Suprapubic skin (tissue), 4 donors: ENCODE measurements around the gene NACC2. TPM values are rescaled to one million over a fixed set of nuclear protein-coding genes. Genes with fewer than 3 reads are reported as not detected.

Experiments used
- DNase-seq, 2 donors: peaks; one replicate each; pipeline ENCODE4 v3.0.0-alpha.2; 2019; ENCODE audit warnings: low spot score in 2 of 2
- H3K27ac ChIP-seq: fragments of 200-600 bp; sonication (generic); one replicate; pipeline ENCODE4 v1.5.1; 2019
- H3K27me3 ChIP-seq: fragments of 200-600 bp; sonication (generic); one replicate; pipeline ENCODE4 v1.5.1; 2019
- H3K36me3 ChIP-seq: fragments of 200-600 bp; sonication (generic); one replicate; pipeline ENCODE4 v1.5.1; 2019
- H3K4me1 ChIP-seq: fragments of 200-600 bp; sonication (generic); one replicate; pipeline ENCODE4 v1.5.1; 2019
- H3K4me3 ChIP-seq: fragments of 200-600 bp; sonication (generic); one replicate; pipeline ENCODE4 v1.5.1; 2019; ENCODE audit warnings: mild to moderate bottlenecking
- H3K9me3 ChIP-seq: fragments of 200-600 bp; sonication (generic); one replicate; pipeline ENCODE4 v1.5.1; 2019
- EP300 ChIP-seq: sonication (generic); formaldehyde crosslinking; IDR thresholded peaks from one replicate; pipeline ENCODE4 v1.6.1; 2017; ENCODE audit warnings: antibody characterized with exemption
- POLR2A ChIP-seq, 2 donors: fragments of 450-650 bp; IDR thresholded peaks; one replicate each; pipeline ENCODE4 v1.6.1; 2017; ENCODE audit warnings: antibody characterized with exemption in 2 of 2, mild to moderate bottlenecking in 2 of 2, moderate library complexity in 2 of 2
- POLR2AphosphoS5 ChIP-seq, 3 donors: sonication (generic); formaldehyde crosslinking; IDR thresholded peaks; one replicate each; pipeline ENCODE4 v1.6.1; 2017; ENCODE audit warnings: antibody characterized with exemption in 3 of 3
- WGBS: methylation state at CpG from one replicate; pipeline ENCODE4 v1.1.5; 2018; 5-methylcytosine and 5-hydroxymethylcytosine counted together
- total RNA-seq, 4 donors: library from RNA; depleted of rRNA; stranded (reverse); fragments of >200 nt; gene quantifications; one replicate each; pipeline ENCODE4 v1.1.0, GENCODE V29; 2016
- TF ChIP-seq, protein P1 (sequence below), 2 donors: fragments of 200-600 bp in 1 of 2; fragments of 450-650 bp in 1 of 2; sonication (generic) in 1 of 2; IDR thresholded peaks; one replicate each; pipeline ENCODE4 v1.5.1; 2016 to 2019; ENCODE audit warnings: antibody characterized with exemption in 2 of 2, mild to moderate bottlenecking in 1 of 2, moderate library complexity in 1 of 2

Gene NACC2
- total RNA-seq, 4 donors from 2014 or later = 12.1 to 14.9 (median 13.7) TPM

DNA sequence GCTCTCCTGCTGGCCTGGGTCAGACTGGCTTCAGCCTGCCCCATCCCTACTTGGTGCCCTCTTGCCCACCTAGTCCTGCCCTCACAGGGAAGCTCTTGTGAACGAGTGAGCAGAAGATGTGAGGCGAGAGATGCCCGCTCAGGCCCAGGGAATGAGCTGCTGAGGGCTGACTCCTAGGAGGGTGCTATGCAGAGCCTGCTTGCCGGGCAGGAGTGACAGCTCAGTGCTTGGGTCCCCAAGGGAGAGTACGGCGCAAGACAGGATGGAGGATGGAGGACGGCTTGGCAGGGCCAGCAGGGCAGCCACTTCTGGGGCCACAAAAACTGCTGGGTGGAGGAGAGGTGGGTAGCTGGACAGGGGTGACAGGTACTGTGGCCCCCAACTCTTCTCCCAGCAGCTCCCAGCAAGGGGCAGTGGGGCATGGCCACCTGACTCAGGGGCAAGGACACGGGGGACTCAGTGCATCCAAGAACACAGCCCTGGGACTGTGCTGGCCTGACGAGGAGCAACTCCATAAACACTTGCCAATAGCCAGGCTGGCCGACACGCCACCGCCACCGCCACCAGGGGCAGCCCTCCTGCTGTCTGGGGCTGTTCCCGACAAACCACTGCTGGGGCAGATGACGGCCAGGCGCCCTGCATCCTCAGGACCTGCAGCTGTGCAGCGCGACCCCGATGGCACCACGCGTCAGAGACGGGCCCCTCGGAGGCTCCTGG is 78.4 kb downstream of the NACC2 start:
- TF ChIP-seq, protein P1, sequence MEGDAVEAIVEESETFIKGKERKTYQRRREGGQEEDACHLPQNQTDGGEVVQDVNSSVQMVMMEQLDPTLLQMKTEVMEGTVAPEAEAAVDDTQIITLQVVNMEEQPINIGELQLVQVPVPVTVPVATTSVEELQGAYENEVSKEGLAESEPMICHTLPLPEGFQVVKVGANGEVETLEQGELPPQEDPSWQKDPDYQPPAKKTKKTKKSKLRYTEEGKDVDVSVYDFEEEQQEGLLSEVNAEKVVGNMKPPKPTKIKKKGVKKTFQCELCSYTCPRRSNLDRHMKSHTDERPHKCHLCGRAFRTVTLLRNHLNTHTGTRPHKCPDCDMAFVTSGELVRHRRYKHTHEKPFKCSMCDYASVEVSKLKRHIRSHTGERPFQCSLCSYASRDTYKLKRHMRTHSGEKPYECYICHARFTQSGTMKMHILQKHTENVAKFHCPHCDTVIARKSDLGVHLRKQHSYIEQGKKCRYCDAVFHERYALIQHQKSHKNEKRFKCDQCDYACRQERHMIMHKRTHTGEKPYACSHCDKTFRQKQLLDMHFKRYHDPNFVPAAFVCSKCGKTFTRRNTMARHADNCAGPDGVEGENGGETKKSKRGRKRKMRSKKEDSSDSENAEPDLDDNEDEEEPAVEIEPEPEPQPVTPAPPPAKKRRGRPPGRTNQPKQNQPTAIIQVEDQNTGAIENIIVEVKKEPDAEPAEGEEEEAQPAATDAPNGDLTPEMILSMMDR (IDR thresholded peaks at IDR 0.05) = no peak
- TF ChIP-seq POLR2A (IDR thresholded peaks at IDR 0.05) = no peak
- no peak for TF ChIP-seq POLR2AphosphoS5 (IDR thresholded peaks at IDR 0.05)
- no peak for TF ChIP-seq EP300
- Histone ChIP-seq H3K36me3 (peaks cover 22% of the 10 kb centered on the region), H3K4me3 (no peak overlapping the region), H3K4me1 (peaks cover 15% of the 10 kb centered on the region), H3K27me3 (no peaks in the 10 kb centered on the region), H3K9me3 (no peaks in the 10 kb centered on the region), H3K27ac (no peak overlapping the region)
- 93% methylated on average over 17 of the region's 23 CpGs for WGBS
- no peak for DNase-seq

- H3K27ac ChIP-seq = peak overlapping the region; percentile 15
- 90% methylated on average over 25 of the region's 28 CpGs for WGBS
Observed at GRCh38 chr9:136015656-136016571, 79.2 kb downstream of the NACC2 start.

GRCh38 chr9:136014924-136015633 is 80.0 kb downstream of the NACC2 start:
- Histone ChIP-seq H3K27ac (peak overlapping the region; percentile 15), H3K36me3 (peaks cover 35% of the 10 kb centered on the region), H3K9me3 (no peaks in the 10 kb centered on the region), H3K4me3 (no peak overlapping the region), H3K4me1 (peaks cover 19% of the 10 kb centered on the region), H3K27me3 (no peaks in the 10 kb centered on the region)
- DNase-seq = peak in 1 of 2 donors; percentile 65
- no peak for TF ChIP-seq POLR2AphosphoS5 (IDR thresholded peaks at IDR 0.05)
- TF ChIP-seq, protein P1 (IDR thresholded peaks at IDR 0.05) = no peak
- no peak for TF ChIP-seq EP300
- no peak for TF ChIP-seq POLR2A (IDR thresholded peaks at IDR 0.05)
- 94% methylated on average over 3 of the region's 19 CpGs for WGBS

More at GRCh38 chr9:136015656-136016571, 79.2 kb downstream of the NACC2 start:
- TF ChIP-seq POLR2AphosphoS5 (IDR thresholded peaks at IDR 0.05) = no peak
- TF ChIP-seq POLR2A (IDR thresholded peaks at IDR 0.05) = no peak
- TF ChIP-seq, protein P1 (IDR thresholded peaks at IDR 0.05) = no peak
- no peak for TF ChIP-seq EP300
- peak in 1 of 2 donors; percentile 62 for DNase-seq
- Histone ChIP-seq H3K4me1 (peaks cover 19% of the 10 kb centered on the region), H3K9me3 (no peaks in the 10 kb centered on the region), H3K27me3 (no peaks in the 10 kb centered on the region), H3K36me3 (peaks cover 30% of the 10 kb centered on the region), H3K4me3 (no peak overlapping the region)

GRCh38 chr9:136014147-136014923 is 80.8 kb downstream of the NACC2 start:
- Histone ChIP-seq H3K27me3 (no peaks in the 10 kb centered on the region), H3K4me3 (no peak overlapping the region), H3K27ac (no peak overlapping the region), H3K4me1 (peaks cover 19% of the 10 kb centered on the region), H3K9me3 (no peaks in the 10 kb centered on the region), H3K36me3 (peaks cover 42% of the 10 kb centered on the region)
- TF ChIP-seq POLR2AphosphoS5 (IDR thresholded peaks at IDR 0.05) (no peak), EP300 (no peak), POLR2A (IDR thresholded peaks at IDR 0.05) (no peak)
- TF ChIP-seq, protein P1 (IDR thresholded peaks at IDR 0.05) = no peak
- 91% methylated on average over 8 of the region's 18 CpGs for WGBS
- DNase-seq = peak in 1 of 2 donors; percentile 62
